Tibial nerve (tissue), 4 donors: Measurements from ENCODE around the gene FRMD4A. TPM values are rescaled to one million over a fixed set of nuclear protein-coding genes. Genes with fewer than 3 reads are reported as not detected.

Experiments used
- DNase-seq, 2 donors: peaks; one replicate each; pipeline ENCODE4 v3.0.0-alpha.2; 2019; ENCODE audit warnings: low spot score in 2 of 2
- H3K27ac ChIP-seq, 4 donors: fragments of 200-600 bp; sonication (generic) in 3 of 4; one replicate each; pipeline ENCODE4 v1.5.1; 2017 to 2019; ENCODE audit warnings: mild to moderate bottlenecking in 1 of 4
- H3K27me3 ChIP-seq, 2 donors: fragments of 200-600 bp; sonication (generic) in 1 of 2; one replicate each; pipeline versions ENCODE4 v1.5.1 to v1.6.0; 2017 to 2019
- H3K36me3 ChIP-seq, 3 donors: fragments of 200-600 bp; sonication (generic); one replicate each; pipeline ENCODE4 v1.5.1; 2018 to 2019
- H3K4me1 ChIP-seq, 4 donors: fragments of 200-600 bp; sonication (generic) in 3 of 4; one replicate each; pipeline ENCODE4 v1.5.1; 2017 to 2019
- H3K4me3 ChIP-seq, 4 donors: fragments of 200-600 bp; sonication (generic) in 3 of 4; one replicate each; pipeline ENCODE4 v1.5.1; 2017 to 2019; ENCODE audit warnings: mild to moderate bottlenecking in 1 of 4, moderate library complexity in 1 of 4
- H3K9me3 ChIP-seq, 4 donors: fragments of 200-600 bp; sonication (generic) in 3 of 4; one replicate each; pipeline ENCODE4 v1.5.1; 2017 to 2019
- CTCF ChIP-seq, 5 experiments: fragments of 200-600 bp in 3 of 5; fragments of 450-650 bp in 2 of 5; sonication (generic) in 3 of 5; IDR thresholded peaks; one replicate each; pipeline ENCODE4 v1.5.1; 2016 to 2019; ENCODE audit warnings: antibody characterized with exemption in 5 of 5, mild to moderate bottlenecking in 3 of 5, moderate library complexity in 2 of 5
- EP300 ChIP-seq, 2 donors: sonication (generic); formaldehyde crosslinking; IDR thresholded peaks; one replicate each; pipeline ENCODE4 v1.6.1; 2017; ENCODE audit warnings: antibody characterized with exemption in 2 of 2, mild to moderate bottlenecking in 1 of 2
- POLR2A ChIP-seq, 2 donors: fragments of 450-650 bp; IDR thresholded peaks; one replicate each; pipeline ENCODE4 v1.6.1; 2017; ENCODE audit warnings: antibody characterized with exemption in 2 of 2, mild to moderate bottlenecking in 2 of 2, moderate library complexity in 2 of 2
- WGBS, 2 donors: methylation state at CpG; one replicate each; pipeline ENCODE4 v1.1.5; 2018; 5-methylcytosine and 5-hydroxymethylcytosine counted together
- total RNA-seq, 4 donors: library from RNA; depleted of rRNA; stranded (reverse); fragments of >200 nt; gene quantifications; one replicate each; pipeline ENCODE4 v1.1.0, GENCODE V29; 2016

Gene FRMD4A
- total RNA-seq, 4 donors from 2014 or later = 39.8 to 89.7 (median 53.9) TPM

- TF ChIP-seq POLR2A (IDR thresholded peaks at IDR 0.05) = no peak
- TF ChIP-seq CTCF (IDR thresholded peaks at IDR 0.05) = no peak
- no peak for TF ChIP-seq EP300 (IDR thresholded peaks at IDR 0.05)
- peak overlapping the region in 2 of 4 donors; percentile 57 to 61 for H3K27ac ChIP-seq
- no peak overlapping the region for H3K4me3 ChIP-seq
- H3K27me3 ChIP-seq = no peaks in the 10 kb centered on the region
- DNase-seq = no peak
- peaks cover 0 to 12% (median 0%) of the 10 kb centered on the region in 3 donors for H3K36me3 ChIP-seq
- H3K4me1 ChIP-seq = peaks cover 0 to 23% (median 5%) of the 10 kb centered on the region in 4 donors
- no peaks in the 10 kb centered on the region for H3K9me3 ChIP-seq
- 55% methylated on average over 4 of the region's 4 CpGs for WGBS, 2 donors
Measured at GRCh38 chr10:13978533-13979115, 352.1 kb downstream of the FRMD4A start.

GRCh38 chr10:13977861-13978532 lies 352.7 kb downstream of the FRMD4A start:
- 58 to 69% methylated on average over 3 of the region's 3 CpGs for WGBS, 2 donors
- Histone ChIP-seq H3K9me3 (no peaks in the 10 kb centered on the region), H3K4me1 (peaks cover 0 to 23% (median 7%) of the 10 kb centered on the region in 4 donors), H3K36me3 (peaks cover 0 to 12% (median 0%) of the 10 kb centered on the region in 3 donors), H3K4me3 (no peak overlapping the region), H3K27ac (peak overlapping the region in 2 of 4 donors; percentile 30 to 61), H3K27me3 (no peaks in the 10 kb centered on the region)
- TF ChIP-seq CTCF (IDR thresholded peaks at IDR 0.05) (no peak), EP300 (IDR thresholded peaks at IDR 0.05) (no peak), POLR2A (IDR thresholded peaks at IDR 0.05) (no peak)
- DNase-seq = no peak

- Histone ChIP-seq H3K27ac (no peak overlapping the region), H3K4me3 (no peak overlapping the region), H3K9me3 (no peaks in the 10 kb centered on the region), H3K27me3 (no peaks in the 10 kb centered on the region), H3K36me3 (peaks cover 0 to 12% (median 0%) of the 10 kb centered on the region in 3 donors), H3K4me1 (peaks cover 0 to 27% (median 4%) of the 10 kb centered on the region in 4 donors)
- WGBS, 2 donors = 31 to 50% methylated on average over 4 of the region's 4 CpGs
- TF ChIP-seq POLR2A (IDR thresholded peaks at IDR 0.05) (no peak), EP300 (IDR thresholded peaks at IDR 0.05) (no peak), CTCF (IDR thresholded peaks at IDR 0.05) (no peak)
- DNase-seq = no peak
Measured at GRCh38 chr10:13973742-13974141, 357.0 kb downstream of the FRMD4A start.

GRCh38 chr10:13972609-13973008 lies 358.1 kb downstream of the FRMD4A start:
- no peak overlapping the region for H3K27ac ChIP-seq
- TF ChIP-seq POLR2A (IDR thresholded peaks at IDR 0.05) (no peak), CTCF (IDR thresholded peaks at IDR 0.05) (no peak), EP300 (IDR thresholded peaks at IDR 0.05) (no peak)
- no peaks in the 10 kb centered on the region for H3K27me3 ChIP-seq
- WGBS, 2 donors = 49 to 54% methylated on average over 4 of the region's 4 CpGs
- peaks cover 0 to 7% (median 0%) of the 10 kb centered on the region in 3 donors for H3K36me3 ChIP-seq
- no peaks in the 10 kb centered on the region for H3K9me3 ChIP-seq
- peaks cover 0 to 22% (median 2%) of the 10 kb centered on the region in 4 donors for H3K4me1 ChIP-seq
- H3K4me3 ChIP-seq = no peak overlapping the region
- no peak for DNase-seq
